ENCODE results near the gene NOTCH2NLA.
"Not testable (repeated sequence)": the region's sequence is repeated elsewhere in the genome, so short reads cannot be mapped to it uniquely, and the experiment has no call there.

NOTCH2NLA gene

DNA sequence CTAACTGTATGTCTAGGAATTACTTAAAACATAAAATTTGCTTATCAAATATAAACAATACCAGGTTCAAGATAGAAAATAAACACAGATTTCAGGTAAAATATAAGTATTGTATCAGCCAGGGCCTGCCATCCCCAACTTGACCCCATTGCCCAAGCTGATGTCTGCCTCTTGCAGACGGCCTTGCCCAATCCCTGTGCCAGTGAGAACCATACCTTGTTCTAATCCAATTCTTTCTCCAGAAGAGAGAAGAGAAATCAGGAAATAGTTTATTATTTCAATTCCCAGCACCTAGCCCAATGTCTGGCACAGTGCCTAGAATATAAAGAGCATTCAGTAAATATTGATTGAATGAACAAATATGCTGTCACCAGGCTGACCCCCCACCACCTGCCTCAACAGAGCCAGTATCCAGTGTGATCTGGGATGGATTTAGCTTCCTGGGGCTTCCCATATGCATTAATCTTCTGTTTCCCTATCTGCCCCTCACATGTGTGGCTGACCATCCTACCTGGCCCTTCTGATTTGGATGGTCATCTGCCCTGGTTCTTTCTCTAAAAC lies 29.3 kb upstream of the NOTCH2NLA start:
- no CpG with 5 or more reads among the region's 1 CpG for WGBS (ENCODE audit: extremely low coverage, insufficient coverage, low lambda C conversion rate)
- H3K18ac ChIP-seq (ENCODE audit: low read length); H3K56ac ChIP-seq (ENCODE audit: low read length); H3K4me1 ChIP-seq (ENCODE audit: control insufficient read depth, low read depth, low read length); DNase-seq; H3K4ac ChIP-seq (ENCODE audit: low read depth, low read length); H2BK120ac ChIP-seq (ENCODE audit: low read depth, low read length); H2BK15ac ChIP-seq (replicated peaks; ENCODE audit: low read depth); H3K27me3 ChIP-seq (ENCODE audit: insufficient read depth, low read length, poor library complexity); H3K27ac ChIP-seq (ENCODE audit: low read depth, low read length); H2BK5ac ChIP-seq (ENCODE audit: low read length); H4K8ac ChIP-seq (ENCODE audit: low read depth, low read length); H4K5ac ChIP-seq (ENCODE audit: low read length); H3K4me3 ChIP-seq (ENCODE audit: low read length); H3K79me2 ChIP-seq (ENCODE audit: control insufficient read depth, insufficient read depth, low read length); H3K4me2 ChIP-seq (ENCODE audit: low read length); H3K79me1 ChIP-seq (ENCODE audit: low read length); H3K9ac ChIP-seq (ENCODE audit: low read length); H2AK5ac ChIP-seq (ENCODE audit: low read length); H3K23ac ChIP-seq (ENCODE audit: low read length); H3K36me3 ChIP-seq (ENCODE audit: control insufficient read depth, insufficient read depth, low read length): not testable (repeated sequence)

GRCh38 chr1:146254569-146255197 lies 25.9 kb upstream of the NOTCH2NLA start:
- not testable (repeated sequence) for H3K4me1 ChIP-seq (ENCODE audit: control insufficient read depth, low read depth, low read length); H2BK15ac ChIP-seq (replicated peaks; ENCODE audit: low read depth); H4K8ac ChIP-seq (ENCODE audit: low read depth, low read length); H3K56ac ChIP-seq (ENCODE audit: low read length); H3K4me3 ChIP-seq (ENCODE audit: low read length); H2AK5ac ChIP-seq (ENCODE audit: low read length); H3K79me2 ChIP-seq (ENCODE audit: control insufficient read depth, insufficient read depth, low read length); H3K79me1 ChIP-seq (ENCODE audit: low read length); H3K9ac ChIP-seq (ENCODE audit: low read length); DNase-seq; H3K27ac ChIP-seq (ENCODE audit: low read depth, low read length); H3K36me3 ChIP-seq (ENCODE audit: control insufficient read depth, insufficient read depth, low read length); H3K23ac ChIP-seq (ENCODE audit: low read length); H3K18ac ChIP-seq (ENCODE audit: low read length); H4K5ac ChIP-seq (ENCODE audit: low read length); H3K4ac ChIP-seq (ENCODE audit: low read depth, low read length); H3K4me2 ChIP-seq (ENCODE audit: low read length); H2BK5ac ChIP-seq (ENCODE audit: low read length); H3K27me3 ChIP-seq (ENCODE audit: insufficient read depth, low read length, poor library complexity); H2BK120ac ChIP-seq (ENCODE audit: low read depth, low read length)
- no CpG with 5 or more reads among the region's 4 CpGs for WGBS (ENCODE audit: extremely low coverage, insufficient coverage, low lambda C conversion rate)

GRCh38 chr1:146253249-146253855 lies 24.5 kb upstream of the NOTCH2NLA start:
- not testable (repeated sequence) for H3K79me1 ChIP-seq (ENCODE audit: low read length); H4K8ac ChIP-seq (ENCODE audit: low read depth, low read length); H3K27ac ChIP-seq (ENCODE audit: low read depth, low read length); H2AK5ac ChIP-seq (ENCODE audit: low read length); H3K4ac ChIP-seq (ENCODE audit: low read depth, low read length); DNase-seq; H3K4me1 ChIP-seq (ENCODE audit: control insufficient read depth, low read depth, low read length); H3K79me2 ChIP-seq (ENCODE audit: control insufficient read depth, insufficient read depth, low read length); H3K9ac ChIP-seq (ENCODE audit: low read length); H2BK5ac ChIP-seq (ENCODE audit: low read length); H3K4me2 ChIP-seq (ENCODE audit: low read length); H3K4me3 ChIP-seq (ENCODE audit: low read length); H2BK120ac ChIP-seq (ENCODE audit: low read depth, low read length); H3K36me3 ChIP-seq (ENCODE audit: control insufficient read depth, insufficient read depth, low read length); H3K18ac ChIP-seq (ENCODE audit: low read length); H4K5ac ChIP-seq (ENCODE audit: low read length); H3K27me3 ChIP-seq (ENCODE audit: insufficient read depth, low read length, poor library complexity); H3K56ac ChIP-seq (ENCODE audit: low read length); H3K23ac ChIP-seq (ENCODE audit: low read length); H2BK15ac ChIP-seq (replicated peaks; ENCODE audit: low read depth)
- WGBS (ENCODE audit: extremely low coverage, insufficient coverage, low lambda C conversion rate) = no CpG with 5 or more reads among the region's 4 CpGs

GRCh38 chr1:146251523-146251922 lies 22.7 kb upstream of the NOTCH2NLA start:
- not testable (repeated sequence) for H3K18ac ChIP-seq (ENCODE audit: low read length); H3K36me3 ChIP-seq (ENCODE audit: control insufficient read depth, insufficient read depth, low read length); H2AK5ac ChIP-seq (ENCODE audit: low read length); H4K8ac ChIP-seq (ENCODE audit: low read depth, low read length); H2BK120ac ChIP-seq (ENCODE audit: low read depth, low read length); H4K5ac ChIP-seq (ENCODE audit: low read length); DNase-seq; H3K79me2 ChIP-seq (ENCODE audit: control insufficient read depth, insufficient read depth, low read length); H3K4ac ChIP-seq (ENCODE audit: low read depth, low read length); H3K9ac ChIP-seq (ENCODE audit: low read length); H3K27ac ChIP-seq (ENCODE audit: low read depth, low read length); H3K27me3 ChIP-seq (ENCODE audit: insufficient read depth, low read length, poor library complexity); H3K4me1 ChIP-seq (ENCODE audit: control insufficient read depth, low read depth, low read length); H3K4me3 ChIP-seq (ENCODE audit: low read length); H3K23ac ChIP-seq (ENCODE audit: low read length); H2BK5ac ChIP-seq (ENCODE audit: low read length); H3K79me1 ChIP-seq (ENCODE audit: low read length); H2BK15ac ChIP-seq (replicated peaks; ENCODE audit: low read depth); H3K4me2 ChIP-seq (ENCODE audit: low read length); H3K56ac ChIP-seq (ENCODE audit: low read length)
- no CpG with 5 or more reads among the region's 1 CpG for WGBS (ENCODE audit: extremely low coverage, insufficient coverage, low lambda C conversion rate)

- H3K9ac ChIP-seq (ENCODE audit: low read length); H4K5ac ChIP-seq (ENCODE audit: low read length); H3K79me1 ChIP-seq (ENCODE audit: low read length); H3K27me3 ChIP-seq (ENCODE audit: insufficient read depth, low read length, poor library complexity); H3K4me1 ChIP-seq (ENCODE audit: control insufficient read depth, low read depth, low read length); H2BK15ac ChIP-seq (replicated peaks; ENCODE audit: low read depth); H2AK5ac ChIP-seq (ENCODE audit: low read length); H3K4me2 ChIP-seq (ENCODE audit: low read length); H3K4ac ChIP-seq (ENCODE audit: low read depth, low read length); H3K36me3 ChIP-seq (ENCODE audit: control insufficient read depth, insufficient read depth, low read length); DNase-seq; H3K23ac ChIP-seq (ENCODE audit: low read length); H2BK120ac ChIP-seq (ENCODE audit: low read depth, low read length); H2BK5ac ChIP-seq (ENCODE audit: low read length); H4K8ac ChIP-seq (ENCODE audit: low read depth, low read length); H3K4me3 ChIP-seq (ENCODE audit: low read length); H3K79me2 ChIP-seq (ENCODE audit: control insufficient read depth, insufficient read depth, low read length); H3K56ac ChIP-seq (ENCODE audit: low read length); H3K27ac ChIP-seq (ENCODE audit: low read depth, low read length); H3K18ac ChIP-seq (ENCODE audit: low read length): not testable (repeated sequence)
- WGBS (ENCODE audit: extremely low coverage, insufficient coverage, low lambda C conversion rate) = no CpG with 5 or more reads among the region's 4 CpGs
These were observed 19.8 kb upstream of the NOTCH2NLA start for GRCh38 chr1:146248643-146249042.
